ENCODE results near the gene VSNL1. TPM values are rescaled to one million over a fixed set of nuclear protein-coding genes. Genes with fewer than 3 reads are reported as not detected.

The VSNL1 gene
- total RNA-seq, 1 experiment from 2014 or later = not detected

GRCh38 chr2:17636257-17636656 lies 95.8 kb downstream of the VSNL1 start:
- TF ChIP-seq CTCF (IDR thresholded peaks at IDR 0.05; ENCODE audit: unreplicated experiment) = no peak
- no peaks in the 10 kb centered on the region for H3K36me3 Mint-ChIP-seq (ENCODE audit: insufficient read depth, unreplicated experiment)
- BruUV-seq (replicated peaks) = no TSS peak
- H3K9me3 Mint-ChIP-seq (ENCODE audit: low read depth, unreplicated experiment) = no peaks in the 10 kb centered on the region
- H3K4me3 Mint-ChIP-seq (ENCODE audit: low read depth, unreplicated experiment) = no peak overlapping the region
- CTCF ChIA-PET = no interaction called here
- H3K27ac Mint-ChIP-seq (ENCODE audit: unreplicated experiment) = no peak overlapping the region
- intact Hi-C loops (cut with micrococcal nuclease; ENCODE audit: unreplicated experiment) = no loop called here
- DNase-seq = no peak
- H3K27me3 Mint-ChIP-seq (ENCODE audit: unreplicated experiment) = no peaks in the 10 kb centered on the region
- H3K4me1 Mint-ChIP-seq (ENCODE audit: low read depth, unreplicated experiment) = no peaks in the 10 kb centered on the region

GRCh38 chr2:17637131-17637906 lies 96.8 kb downstream of the VSNL1 start:
- DNase-seq = no peak
- intact Hi-C loops (cut with micrococcal nuclease; ENCODE audit: unreplicated experiment) = no loop called here
- Mint-ChIP-seq H3K27me3 (ENCODE audit: unreplicated experiment) (no peaks in the 10 kb centered on the region), H3K9me3 (ENCODE audit: low read depth, unreplicated experiment) (no peaks in the 10 kb centered on the region), H3K4me1 (ENCODE audit: low read depth, unreplicated experiment) (no peaks in the 10 kb centered on the region), H3K27ac (ENCODE audit: unreplicated experiment) (no peak overlapping the region), H3K36me3 (ENCODE audit: insufficient read depth, unreplicated experiment) (no peaks in the 10 kb centered on the region), H3K4me3 (ENCODE audit: low read depth, unreplicated experiment) (no peak overlapping the region)
- no peak for TF ChIP-seq CTCF (IDR thresholded peaks at IDR 0.05; ENCODE audit: unreplicated experiment)
- CTCF ChIA-PET = no interaction called here
- BruUV-seq (replicated peaks) = no TSS peak

- Mint-ChIP-seq H3K27ac (ENCODE audit: unreplicated experiment) (no peak overlapping the region), H3K4me3 (ENCODE audit: low read depth, unreplicated experiment) (no peak overlapping the region), H3K9me3 (ENCODE audit: low read depth, unreplicated experiment) (no peaks in the 10 kb centered on the region), H3K36me3 (ENCODE audit: insufficient read depth, unreplicated experiment) (no peaks in the 10 kb centered on the region), H3K4me1 (ENCODE audit: low read depth, unreplicated experiment) (peaks cover 7% of the 10 kb centered on the region), H3K27me3 (ENCODE audit: unreplicated experiment) (no peaks in the 10 kb centered on the region)
- no TSS peak for BruUV-seq (replicated peaks)
- TF ChIP-seq CTCF (IDR thresholded peaks at IDR 0.05; ENCODE audit: unreplicated experiment) = no peak
- DNase-seq = no peak
- intact Hi-C loops (cut with micrococcal nuclease; ENCODE audit: unreplicated experiment) = no loop called here
- CTCF ChIA-PET = no interaction called here
Measured at GRCh38 chr2:17638196-17638743, 97.8 kb downstream of the VSNL1 start.

GRCh38 chr2:17640406-17640805 lies 99.9 kb downstream of the VSNL1 start:
- Mint-ChIP-seq H3K36me3 (ENCODE audit: insufficient read depth, unreplicated experiment) (no peaks in the 10 kb centered on the region), H3K27me3 (ENCODE audit: unreplicated experiment) (no peaks in the 10 kb centered on the region), H3K9me3 (ENCODE audit: low read depth, unreplicated experiment) (no peaks in the 10 kb centered on the region), H3K4me3 (ENCODE audit: low read depth, unreplicated experiment) (no peak overlapping the region), H3K27ac (ENCODE audit: unreplicated experiment) (no peak overlapping the region), H3K4me1 (ENCODE audit: low read depth, unreplicated experiment) (peaks cover 10% of the 10 kb centered on the region)
- BruUV-seq (replicated peaks) = no TSS peak
- DNase-seq = no peak
- no peak for TF ChIP-seq CTCF (IDR thresholded peaks at IDR 0.05; ENCODE audit: unreplicated experiment)
- intact Hi-C loops (cut with micrococcal nuclease; ENCODE audit: unreplicated experiment) = loop anchor here (10.0 kb wide), 1 partner anchor 866 kb away; no protein-coding TSS in a partner anchor
- CTCF ChIA-PET = no interaction called here

All from Calu3 (cell line).